ENCODE results near the gene LAPTM4A.

GRCh38 chr2:20097889-20098714 lies 46.7 kb upstream of the LAPTM4A start:
- TF ChIP-seq POLR2A (IDR thresholded peaks at IDR 0.05) (no peak), CTCF (IDR thresholded peaks at IDR 0.05) (peak; percentile 78 to 87 (median 85))
